ENCODE data around the gene UMAD1.
"Not testable (repeated sequence)": the region's sequence is repeated elsewhere in the genome, so short reads cannot be mapped to it uniquely, and the experiment has no call there.

The UMAD1 gene

DNA sequence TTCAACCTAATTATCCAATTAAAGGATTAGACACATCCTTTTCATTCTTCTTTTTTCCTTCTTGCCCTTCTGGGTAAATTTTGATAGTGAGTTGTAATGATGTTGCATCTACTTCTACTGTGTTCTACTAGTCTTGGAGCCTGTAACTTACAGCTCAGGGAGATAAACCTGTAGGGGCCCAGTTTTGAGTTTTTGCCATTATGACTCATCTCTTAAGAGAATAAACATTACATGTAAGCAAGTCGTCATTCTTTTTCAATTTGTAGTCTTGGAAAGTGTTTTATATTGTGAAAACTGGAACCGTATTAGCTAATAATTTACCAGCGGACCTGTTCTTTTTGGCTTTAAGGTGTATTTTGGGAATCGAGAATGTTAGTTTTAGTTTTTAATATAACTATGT is 167.6 kb downstream of the UMAD1 start:
- no peak for DNase-seq

DNA sequence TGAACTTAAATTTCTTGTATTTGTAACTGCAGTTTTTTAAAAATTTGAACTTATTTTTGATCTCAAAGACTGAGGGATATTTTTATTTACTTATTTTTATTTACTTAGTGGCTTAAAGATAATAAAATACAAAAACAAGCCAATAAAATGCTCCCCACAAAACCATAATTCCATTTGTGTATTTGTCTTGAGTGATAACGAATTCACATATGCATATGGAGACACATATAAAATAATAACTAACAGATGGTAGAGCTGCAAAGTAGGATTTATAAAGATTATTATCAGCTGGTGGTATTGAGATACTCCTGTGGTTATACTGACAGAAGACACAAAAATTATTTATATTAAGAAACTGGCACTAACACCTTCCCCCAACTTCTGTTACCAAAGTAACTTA is 168.1 kb downstream of the UMAD1 start:
- DNase-seq: no peak

DNA sequence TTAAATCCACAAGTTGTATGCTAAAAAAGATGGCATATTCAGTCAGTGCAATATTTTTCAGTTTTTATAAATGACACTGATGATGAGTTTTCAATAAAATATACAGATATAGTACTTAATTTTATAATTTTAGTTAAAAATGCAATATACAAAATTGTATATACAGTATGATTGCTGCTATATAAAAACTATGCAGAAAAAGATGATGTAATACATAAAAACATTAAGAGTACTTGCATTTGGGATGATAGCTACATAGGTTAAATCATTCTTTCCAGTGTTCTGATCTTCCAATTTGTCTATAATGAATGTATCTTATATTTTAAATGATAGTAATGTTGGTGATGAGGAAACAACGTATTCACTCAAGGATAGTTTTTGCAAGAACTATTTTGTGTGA is 169.8 kb downstream of the UMAD1 start:
- no peak for DNase-seq

DNA sequence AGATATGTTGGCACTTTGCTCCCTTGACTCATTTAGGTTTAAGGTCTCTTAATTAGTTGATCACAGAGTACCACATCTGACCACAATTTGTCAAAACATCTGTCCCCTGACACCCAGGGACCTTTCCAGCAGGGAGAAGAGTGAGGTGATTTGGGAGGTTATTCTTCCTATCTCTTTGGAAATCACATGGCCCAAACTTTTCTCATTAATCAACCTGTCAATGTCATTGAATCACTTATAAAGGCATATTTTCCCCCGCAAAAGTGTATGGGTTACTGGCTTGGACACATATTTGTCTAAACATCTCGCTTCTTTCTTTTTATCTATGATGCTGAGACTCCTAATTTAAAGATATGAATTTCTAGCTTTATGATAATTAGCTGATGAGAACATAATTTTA is 170.3 kb downstream of the UMAD1 start:
- no peak for DNase-seq

DNA sequence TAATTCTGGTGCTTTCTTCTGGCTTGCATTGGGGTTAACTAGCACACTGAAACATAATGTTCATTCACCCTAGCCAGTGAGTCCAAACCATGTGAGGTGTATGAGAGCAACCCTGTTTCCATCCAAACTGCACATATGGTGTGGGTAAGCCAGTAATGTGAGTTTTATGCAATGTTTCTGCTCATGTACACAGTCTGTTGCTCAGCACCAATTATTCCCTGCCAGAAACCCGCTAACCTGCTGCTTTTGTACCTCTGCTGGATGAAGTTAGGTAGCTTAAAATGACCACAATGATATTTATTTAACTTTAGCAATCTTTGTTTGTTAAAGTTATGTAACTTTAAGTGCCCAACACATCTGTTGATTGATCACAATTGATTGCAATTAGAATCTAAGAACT is 171.6 kb downstream of the UMAD1 start:
- DNase-seq: no peak

DNA sequence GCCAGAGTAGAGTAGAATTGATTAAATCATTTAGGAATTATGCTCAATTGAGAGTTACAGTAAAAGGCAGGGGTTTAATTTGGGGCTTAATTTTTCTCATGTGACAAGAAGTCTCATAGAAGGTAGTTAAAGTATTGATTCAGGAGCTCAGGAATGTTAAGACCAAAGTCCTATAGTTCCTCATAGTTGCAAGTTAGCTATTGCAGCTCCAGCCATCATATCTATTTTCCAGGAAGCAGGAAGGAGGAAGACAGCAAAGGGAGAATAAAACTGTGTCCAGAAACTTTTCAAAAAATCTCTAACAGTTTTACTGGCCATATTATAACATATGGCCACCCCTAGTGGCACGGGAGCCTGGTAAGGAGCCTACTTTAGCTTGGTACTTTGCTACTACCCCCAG is 174.8 kb downstream of the UMAD1 start:
- DNase-seq: no peak

DNA sequence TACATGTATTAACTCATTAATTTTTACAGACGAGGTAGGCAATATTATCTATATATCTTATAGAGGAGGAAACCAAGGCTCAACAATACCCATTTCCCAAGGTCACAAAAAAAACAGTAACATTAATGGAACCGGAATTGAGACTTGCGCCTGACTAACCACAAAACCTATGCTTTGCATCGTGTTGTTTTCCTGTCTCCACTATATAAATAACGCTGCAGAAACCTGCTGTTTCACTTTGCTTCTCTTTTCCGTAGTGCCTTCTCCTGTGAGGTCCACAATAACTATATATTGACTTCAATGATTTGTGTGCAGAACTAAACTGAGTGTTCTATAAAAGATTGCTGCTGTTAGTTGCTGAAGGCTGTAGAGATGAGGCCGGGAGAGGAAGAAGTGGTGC is 175.5 kb downstream of the UMAD1 start:
- DNase-seq: no peak

DNA sequence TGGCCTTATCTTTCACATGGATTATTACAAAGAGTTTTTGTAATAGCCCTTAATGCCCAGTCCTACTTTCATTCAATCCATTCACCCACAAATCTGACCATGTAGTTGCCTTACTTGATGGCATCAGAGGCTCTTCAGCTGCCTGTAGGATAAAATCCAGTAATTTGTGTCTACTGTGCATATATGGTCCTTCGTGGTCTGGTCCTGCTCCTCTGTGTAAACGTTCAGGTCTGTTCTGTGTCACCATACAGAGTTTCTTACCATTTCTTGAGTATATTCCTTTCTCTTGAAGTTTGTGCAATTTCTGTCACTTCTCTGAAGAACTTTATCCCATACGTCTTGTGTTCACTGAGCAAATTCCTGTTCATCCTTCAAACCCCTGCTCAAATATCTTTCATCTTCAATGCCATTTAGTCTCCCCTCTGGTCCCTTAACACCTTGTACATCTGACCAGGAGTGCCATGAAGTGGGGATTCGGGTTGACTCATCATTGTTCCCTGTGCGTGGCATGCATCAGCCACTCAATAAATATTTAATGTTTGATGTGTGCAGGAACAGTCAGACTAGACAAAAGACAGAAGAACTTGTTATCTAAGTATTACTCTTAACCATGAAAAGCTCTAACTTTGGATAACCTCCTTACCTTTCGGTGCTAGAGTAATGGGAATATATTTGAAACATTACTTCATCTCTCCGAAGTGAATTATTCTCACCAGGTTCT is 176.4 kb downstream of the UMAD1 start:
- peak; percentile 24 for DNase-seq

DNA sequence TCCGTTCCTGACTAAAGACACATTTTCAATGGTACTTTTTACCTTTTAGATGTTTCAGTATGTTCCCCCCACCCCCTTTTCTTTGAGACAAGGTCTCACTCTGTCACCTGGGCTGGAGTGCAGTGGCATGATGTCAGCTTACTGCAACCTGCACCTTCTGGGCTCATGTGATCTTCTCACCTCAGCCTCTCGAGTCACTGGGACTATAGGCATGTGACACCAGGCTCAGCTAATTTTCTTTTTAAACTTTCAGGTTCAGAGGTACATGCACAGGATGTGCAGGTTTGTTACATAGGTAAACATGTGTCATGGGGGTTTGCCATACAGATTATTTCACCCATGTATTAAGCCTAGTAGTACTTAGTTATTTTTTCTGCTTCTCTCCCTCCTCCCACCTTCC is 177.2 kb downstream of the UMAD1 start:
- DNase-seq: no peak

DNA sequence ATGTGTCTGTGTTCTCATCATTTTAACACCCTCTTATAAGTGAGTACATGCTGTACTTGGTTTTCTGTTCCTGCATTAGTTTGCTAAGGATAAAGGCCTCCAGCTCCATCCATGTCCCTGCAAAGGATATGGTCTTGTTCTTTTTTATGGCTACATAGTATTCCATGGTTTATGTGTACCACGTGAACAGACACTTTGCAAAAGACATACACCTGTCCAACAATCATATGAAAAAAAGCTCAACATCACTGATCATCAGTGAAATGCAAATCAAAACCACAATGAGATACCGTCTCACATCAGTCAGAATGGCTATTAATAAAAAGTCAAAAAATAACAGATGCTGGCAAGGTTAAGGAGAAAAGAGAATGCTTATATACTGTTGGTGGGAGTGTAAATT is 177.6 kb downstream of the UMAD1 start:
- DNase-seq: not testable (repeated sequence)

DNA sequence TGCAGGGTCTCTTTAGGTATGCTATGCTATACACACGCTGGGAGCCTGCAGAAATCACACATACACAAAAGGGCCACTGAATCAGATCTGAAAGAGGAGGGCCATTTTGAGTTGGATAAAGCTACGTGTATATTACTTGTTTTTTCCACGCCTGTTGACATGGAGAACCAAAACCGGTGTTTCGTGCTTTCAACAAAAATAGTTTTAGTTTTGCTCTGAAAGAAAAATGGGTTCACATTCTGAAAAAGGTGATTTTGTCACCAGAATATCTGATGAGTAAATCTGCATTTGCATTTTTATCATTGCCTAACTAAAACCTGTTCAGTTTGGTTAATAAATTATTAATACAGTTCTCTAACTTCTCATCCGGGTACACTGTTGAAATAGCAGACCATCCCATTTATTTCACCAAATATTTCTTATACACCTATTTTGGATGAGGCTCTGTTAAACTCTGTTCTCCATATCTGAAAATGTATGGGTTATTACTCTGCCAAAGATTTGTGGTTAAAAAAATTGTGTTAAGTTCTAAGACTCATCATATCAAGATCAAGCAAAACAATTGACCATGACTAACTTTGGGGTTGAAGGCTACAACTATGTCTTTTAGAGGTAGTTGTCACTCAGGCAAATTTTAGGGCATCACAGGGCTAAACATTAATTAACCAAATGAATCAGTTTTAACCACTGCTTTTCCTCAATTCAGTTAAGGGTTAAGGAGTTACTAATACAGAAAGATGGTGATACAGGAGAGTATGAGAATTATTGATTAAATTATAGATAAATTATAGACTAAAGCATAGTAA is 179.1 kb downstream of the UMAD1 start:
- DNase-seq: no peak

DNA sequence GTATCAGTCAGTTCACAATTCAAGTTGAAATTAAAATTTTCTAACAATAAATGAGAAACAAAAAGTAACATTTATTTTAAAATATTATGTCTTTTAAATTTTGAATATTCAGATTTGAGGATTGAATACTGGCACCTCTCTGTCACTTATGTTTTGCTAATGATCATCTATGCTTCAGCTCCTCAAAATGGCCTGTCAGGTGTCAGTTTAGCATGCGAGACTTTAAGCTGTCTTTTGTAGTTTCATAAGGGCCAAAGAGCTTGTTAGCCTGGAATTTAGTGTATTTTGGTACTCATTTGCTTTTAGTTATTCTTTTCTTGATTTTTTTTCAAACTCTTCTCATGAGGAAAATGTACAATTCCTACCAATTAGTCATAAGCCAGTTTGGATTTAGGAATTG is 179.9 kb downstream of the UMAD1 start:
- DNase-seq: no peak

DNA sequence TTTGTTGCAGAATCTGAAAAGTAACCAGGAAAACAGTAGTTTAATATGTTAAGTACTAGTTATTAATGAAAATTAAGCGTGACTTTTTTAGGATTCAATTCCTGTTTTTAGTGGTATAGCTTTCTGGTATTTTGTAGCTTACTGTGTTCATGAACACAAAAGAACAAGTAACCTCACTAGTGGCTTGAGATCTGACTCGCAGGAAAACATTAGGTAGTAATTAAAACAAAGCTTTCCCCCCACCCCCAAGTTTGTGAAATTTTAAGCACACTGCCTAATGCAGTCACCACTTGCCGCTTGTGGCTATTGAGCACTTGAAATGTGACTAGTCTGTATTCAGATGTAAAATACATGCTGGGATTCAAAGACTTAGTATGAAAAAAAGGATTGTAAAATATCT is 180.4 kb downstream of the UMAD1 start:
- DNase-seq: no peak

DNA sequence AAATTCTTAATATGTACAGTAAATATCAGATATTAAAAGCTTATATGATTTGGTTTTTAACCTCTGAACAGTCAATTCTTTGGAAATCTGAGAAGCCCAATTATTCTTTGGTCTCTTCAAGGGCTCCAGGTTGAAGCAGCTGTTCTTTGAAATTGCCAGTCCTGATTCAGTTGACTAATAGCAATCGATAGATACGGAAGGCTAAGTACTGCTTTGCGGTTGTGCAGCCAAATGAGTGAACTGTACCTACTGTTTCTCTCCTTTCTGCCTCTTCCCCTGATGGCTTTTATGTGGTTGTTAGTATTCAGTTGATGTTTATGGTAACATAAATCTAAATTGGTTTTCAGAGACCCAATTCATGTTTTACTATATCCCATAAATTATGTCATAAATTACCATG is 181.0 kb downstream of the UMAD1 start:
- DNase-seq: no peak

DNA sequence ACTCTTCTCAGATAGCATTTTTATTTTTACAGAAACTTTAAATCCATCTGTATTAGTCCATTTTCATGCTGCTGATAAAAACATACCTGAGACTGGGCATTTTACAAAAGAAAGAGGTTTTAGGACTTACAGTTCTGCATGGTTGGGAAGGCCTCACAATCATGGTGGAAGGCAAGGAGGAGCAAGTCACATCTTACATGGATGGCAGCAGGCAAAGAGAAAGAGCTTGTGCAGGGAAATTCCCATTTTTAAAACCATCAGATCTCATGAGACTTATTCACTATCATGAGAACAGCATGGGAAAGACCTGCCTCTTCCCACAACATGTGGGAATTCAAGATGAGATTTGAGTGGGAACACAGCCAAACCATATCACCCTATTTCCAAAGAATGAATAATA is 184.7 kb downstream of the UMAD1 start:
- DNase-seq: not testable (repeated sequence)

DNA sequence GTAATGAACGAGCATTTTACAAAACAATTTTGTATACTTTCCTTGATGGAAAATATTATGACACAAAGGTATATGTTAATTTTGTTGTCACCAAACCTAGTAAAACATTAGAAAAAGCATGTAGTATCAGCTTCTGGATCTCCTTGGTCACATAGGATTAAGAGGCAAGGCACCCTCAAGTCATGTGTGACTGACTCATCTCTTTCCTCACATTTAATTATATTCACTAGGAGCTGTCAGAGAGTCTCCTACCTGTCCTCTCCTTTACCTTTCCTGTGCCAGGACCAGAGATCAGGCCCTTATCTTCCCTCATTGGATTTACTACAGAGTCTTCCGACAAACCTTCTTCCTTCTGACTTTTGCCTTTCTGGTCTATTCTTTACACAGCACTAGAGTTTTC is 189.1 kb downstream of the UMAD1 start:
- no peak for DNase-seq

DNA sequence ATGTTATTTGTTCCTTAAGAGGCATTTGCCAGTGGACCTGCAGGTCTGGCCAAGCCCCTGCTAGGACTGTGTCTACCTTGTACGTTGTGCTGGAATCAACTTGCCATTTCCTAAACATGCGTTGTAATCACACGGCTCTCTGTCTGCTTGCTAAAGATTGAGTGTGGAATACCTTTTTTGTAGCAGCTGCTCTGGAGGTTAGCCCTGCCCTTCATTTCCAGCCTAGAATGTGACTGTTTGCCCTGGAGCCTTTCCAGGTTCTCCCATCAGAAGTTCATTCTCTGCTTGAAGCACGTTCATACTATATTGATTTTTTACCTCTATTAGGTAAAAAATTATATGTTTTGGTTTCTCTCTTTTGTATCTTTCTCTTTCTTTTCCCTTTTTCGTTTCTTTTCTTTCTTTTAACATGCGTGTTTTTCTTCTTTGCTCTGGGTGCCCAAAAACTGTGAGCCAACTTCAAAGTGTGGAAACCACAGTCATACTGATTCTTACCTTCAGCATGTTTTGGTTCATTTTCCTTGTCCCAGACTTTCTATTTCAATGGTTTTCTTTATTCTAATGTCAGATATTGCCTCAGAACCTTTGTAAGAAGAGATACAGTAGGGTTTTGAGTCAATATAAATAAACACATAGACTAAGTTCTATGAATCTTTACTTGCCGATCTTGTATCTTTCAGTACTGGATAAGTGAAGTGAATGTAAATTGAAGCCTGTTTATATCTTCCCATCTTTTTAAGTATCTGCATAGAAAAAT is 189.7 kb downstream of the UMAD1 start:
- no peak for DNase-seq

DNA sequence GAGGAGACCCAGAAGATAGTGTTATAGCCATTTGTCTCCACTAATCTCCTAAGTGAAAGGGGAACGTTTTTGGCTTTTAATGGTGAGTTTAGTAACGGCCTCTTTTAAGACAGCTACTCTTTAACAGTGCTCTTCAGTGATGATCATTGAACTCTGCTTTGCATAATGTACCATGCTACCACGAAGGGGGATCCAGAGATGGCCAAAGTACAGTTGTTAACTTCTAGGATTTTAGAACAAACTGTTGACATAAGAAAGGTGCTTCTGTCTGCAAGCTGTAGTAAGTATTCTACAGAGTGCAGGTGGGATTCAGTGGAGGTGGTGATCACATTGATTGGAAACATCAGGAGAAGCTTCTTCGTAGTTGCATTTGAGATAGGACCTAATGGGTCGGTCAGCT is 192.0 kb downstream of the UMAD1 start:
- DNase-seq: no peak

DNA sequence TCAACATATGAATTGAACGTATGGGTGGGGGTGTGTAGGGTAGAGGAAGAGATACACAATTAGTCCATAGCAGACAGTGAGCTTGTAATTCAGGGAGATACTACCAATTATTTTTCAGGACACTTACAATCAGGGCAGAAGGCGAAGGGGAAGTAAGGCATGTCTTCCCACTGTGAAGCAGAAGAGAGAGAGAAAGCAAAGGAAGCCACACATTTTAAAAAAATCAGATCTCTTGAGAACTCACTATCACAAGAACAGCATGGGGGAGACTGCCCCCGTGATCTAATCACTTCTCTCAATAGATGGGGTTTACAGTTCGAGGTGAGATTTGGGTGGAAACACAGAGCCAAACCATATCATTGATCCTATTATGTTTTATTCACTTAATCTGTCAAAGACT is 194.2 kb downstream of the UMAD1 start:
- no peak for DNase-seq

DNA sequence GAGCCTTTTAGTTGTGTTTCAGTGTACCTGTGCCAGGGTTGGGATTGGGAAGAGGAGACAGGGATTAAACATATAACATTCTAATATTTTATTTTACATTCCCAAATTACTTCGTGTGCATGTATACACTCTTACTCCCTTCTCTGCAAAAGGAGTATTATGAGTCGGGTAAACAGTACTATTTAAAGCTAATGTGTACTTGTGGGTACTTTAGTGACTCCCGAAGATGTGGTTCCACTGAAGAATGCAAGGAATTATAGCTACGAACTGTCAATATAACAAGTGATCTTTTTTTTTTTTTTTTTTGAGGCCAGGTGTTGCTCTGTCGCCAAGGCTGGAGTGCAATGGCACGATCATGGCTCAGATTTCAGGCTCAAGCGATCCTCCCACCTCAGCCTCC is 200.5 kb downstream of the UMAD1 start:
- no peak for DNase-seq

DNA sequence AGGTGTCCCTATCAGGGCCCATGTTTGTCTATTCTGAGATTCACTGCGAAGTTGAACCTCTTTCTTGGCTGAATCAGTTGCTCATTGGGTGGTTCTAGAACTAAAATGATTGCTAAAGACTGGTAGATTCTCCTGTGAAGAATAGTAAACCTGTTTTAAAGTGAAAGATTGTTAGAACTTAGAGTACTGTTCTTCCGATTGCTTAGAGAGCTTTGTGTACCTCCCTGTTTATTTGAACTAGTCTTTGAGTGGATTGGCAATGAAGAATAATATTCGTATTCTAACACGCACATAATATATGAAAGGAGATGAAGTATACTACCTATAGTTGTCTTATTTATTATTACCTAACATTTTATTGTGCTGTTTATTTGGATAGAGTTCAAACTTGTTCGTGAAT is 202.7 kb downstream of the UMAD1 start:
- no peak for DNase-seq

DNA sequence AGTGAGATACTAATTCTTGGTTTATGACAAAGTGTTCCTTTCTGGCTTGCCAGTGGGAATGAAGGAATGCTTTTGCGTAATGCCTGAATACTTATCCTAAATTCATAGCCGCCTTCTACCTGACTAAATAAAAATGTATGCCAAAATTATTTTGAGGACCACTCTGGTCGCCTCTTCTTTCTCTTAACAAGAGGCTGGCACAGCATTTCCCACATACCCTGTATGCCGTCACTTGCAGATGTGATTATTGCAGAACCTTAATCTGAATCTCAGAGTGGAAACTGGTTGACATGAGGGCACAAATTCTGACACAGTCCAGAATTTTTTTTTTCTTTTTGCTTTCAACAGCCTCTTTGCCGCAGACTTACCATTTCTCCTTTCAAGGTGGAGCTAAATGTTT is 203.4 kb downstream of the UMAD1 start:
- DNase-seq: no peak

DNA sequence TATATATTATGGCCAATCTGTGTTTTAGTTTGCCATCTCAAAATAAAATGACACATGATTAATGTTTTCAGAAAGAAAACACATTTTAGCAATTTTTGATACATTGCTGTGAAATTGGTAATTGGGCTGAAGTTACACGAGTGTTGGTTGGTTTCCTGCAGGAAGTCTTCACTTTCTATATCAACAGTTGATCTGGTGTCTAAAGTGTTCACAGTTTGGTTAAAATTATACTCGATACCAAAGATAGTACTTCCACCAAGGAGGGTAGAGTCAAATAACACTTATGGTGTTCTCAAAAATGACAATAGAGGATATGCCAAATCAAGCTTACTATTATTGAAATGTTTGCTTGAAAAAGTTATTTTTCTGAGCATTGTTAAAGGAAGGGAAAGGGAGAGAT is 207.7 kb downstream of the UMAD1 start:
- no peak for DNase-seq

DNA sequence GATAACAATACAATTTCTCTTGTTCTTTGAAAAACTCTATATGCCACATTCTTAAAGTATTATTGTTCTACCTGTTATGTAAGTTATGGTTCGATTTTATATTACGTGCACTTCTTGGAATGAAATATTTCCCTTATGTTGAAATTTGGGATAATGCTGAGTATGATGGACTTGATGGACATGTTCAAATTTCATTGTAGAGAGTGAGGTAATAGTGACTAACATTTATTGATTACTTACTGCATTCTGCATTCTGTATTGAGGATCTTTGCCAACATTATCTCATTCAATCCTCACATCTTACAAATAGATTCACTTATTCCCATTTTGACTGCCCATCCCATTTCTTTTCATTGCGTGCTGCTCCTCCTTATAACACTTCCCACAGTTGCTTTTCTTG is 208.3 kb downstream of the UMAD1 start:
- DNase-seq: no peak

All from stimulated activated CD4-positive, alpha-beta T cell treated with anti-CD3 and anti-CD28 coated beads, Interleukin-1b, Interleukin-23, amount 100 ng/mL, for 48 hours (primary cell).